ENCODE data around the gene LRGUK.

Gene LRGUK

GRCh38 chr7:134313543-134313942 is 186.4 kb downstream of the LRGUK start:
- no peak for DNase-seq
